DMS 273 (cell line): ENCODE measurements around the gene PLA2G2E.

Experiments used
- DNase-seq: peaks from one replicate; lab custom pipeline; 2025; ENCODE audit not compliant: unreplicated experiment; lab: John Stamatoyannopoulos, UW

The PLA2G2E gene

GRCh38 chr1:19923137-19923952, at the start of gene PLA2G2E:
Gene PLA2G2E, minus strand, starts transcription at chr1:19923617. Its CDS starts 58 bp downstream, at chr1:19923559.
- no peak for DNase-seq

- DNase-seq, result no peak
These were observed 48.2 kb upstream of the PLA2G2E start for GRCh38 chr1:19971664-19972063.

GRCh38 chr1:19969898-19970660, 46.7 kb upstream of the PLA2G2E start:
- no peak for DNase-seq

- no peak for DNase-seq
These were observed 44.4 kb upstream of the PLA2G2E start for GRCh38 chr1:19967808-19968207.

GRCh38 chr1:19964542-19964941, 41.1 kb upstream of the PLA2G2E start:
- no peak for DNase-seq

GRCh38 chr1:19963636-19964035, 40.2 kb upstream of the PLA2G2E start:
- DNase-seq, result no peak

- no peak for DNase-seq
These were observed 37.2 kb upstream of the PLA2G2E start for GRCh38 chr1:19960591-19960990.

GRCh38 chr1:19957779-19958178, 34.4 kb upstream of the PLA2G2E start:
- no peak for DNase-seq

GRCh38 chr1:19955534-19956170, 32.2 kb upstream of the PLA2G2E start:
- no peak for DNase-seq

- no peak for DNase-seq
These were observed 30.6 kb upstream of the PLA2G2E start for GRCh38 chr1:19954059-19954458.

GRCh38 chr1:19949016-19949415, 25.6 kb upstream of the PLA2G2E start:
- no peak for DNase-seq

GRCh38 chr1:19946971-19947370, 23.6 kb upstream of the PLA2G2E start:
- DNase-seq, result no peak

GRCh38 chr1:19946331-19946751, 22.9 kb upstream of the PLA2G2E start:
- DNase-seq, result no peak

GRCh38 chr1:19945914-19946313, 22.5 kb upstream of the PLA2G2E start:
- DNase-seq, result no peak

GRCh38 chr1:19942657-19943056, 19.2 kb upstream of the PLA2G2E start:
- no peak for DNase-seq

GRCh38 chr1:19942088-19942487, 18.7 kb upstream of the PLA2G2E start:
- no peak for DNase-seq

- DNase-seq, result no peak
These were observed 17.8 kb upstream of the PLA2G2E start for GRCh38 chr1:19941206-19941568.

- DNase-seq, result no peak
These were observed 17.2 kb upstream of the PLA2G2E start for GRCh38 chr1:19940486-19941205.

- no peak for DNase-seq
These were observed 15.1 kb upstream of the PLA2G2E start for GRCh38 chr1:19938472-19938871.

- DNase-seq, result no peak
These were observed 12.8 kb upstream of the PLA2G2E start for GRCh38 chr1:19936061-19936750.

- DNase-seq, result no peak
These were observed 10.9 kb upstream of the PLA2G2E start for GRCh38 chr1:19934336-19934735.
